GM12891 (cell line): Measurements from ENCODE around the gene SERPINB2. TPM values are rescaled to one million over a fixed set of nuclear protein-coding genes. Genes with fewer than 3 reads are reported as not detected.

Experiments used
- DNase-seq: peaks from one replicate; pipeline ENCODE4 v3.0.0; 2011; ENCODE audit warnings: low spot score; ENCODE audit not compliant: insufficient read length
- FAIRE-seq: peaks from 2 replicates; lab custom pipeline; 2011; peaks lifted over from hg19 to GRCh38; lab: Jason Lieb, UNC
- PAX5 ChIP-seq: IDR thresholded peaks from 2 replicates; pipeline ENCODE4 v1.6.1; 2011; ENCODE audit warnings: low read length, moderate library complexity, mild to moderate bottlenecking; ENCODE audit not compliant: insufficient read depth, severe bottlenecking
- POLR2A ChIP-seq: IDR thresholded peaks from 2 replicates; pipeline ENCODE4 v1.6.1; 2011; ENCODE audit warnings: low read depth, low read length, control low read depth
- POLR2AphosphoS5 ChIP-seq: IDR thresholded peaks from 2 replicates; pipeline ENCODE4 v1.6.1; 2011; ENCODE audit warnings: low read depth, low read length, control low read depth
- POU2F2 ChIP-seq: IDR thresholded peaks from 2 replicates; pipeline ENCODE4 v1.6.1; 2011; ENCODE audit warnings: low read depth, mild to moderate bottlenecking, control low read depth, low read length, moderate library complexity
- SPI1 ChIP-seq: IDR thresholded peaks from 2 replicates; pipeline ENCODE4 v1.6.1; 2011; ENCODE audit warnings: low read depth, low read length, control low read depth
- TAF1 ChIP-seq: IDR thresholded peaks from 2 replicates; pipeline ENCODE4 v1.6.1; 2011; ENCODE audit warnings: low read depth, low read length, control low read depth
- polyA plus RNA-seq: library from polyadenylated mRNA; unstranded; fragments of >200 nt; gene quantifications from one replicate; pipeline ENCODE4 v1.2.1, GENCODE V29; 2012; ENCODE audit warnings: low read depth, missing spikeins, inconsistent platforms; ENCODE audit not compliant: missing spikeins

The SERPINB2 gene
- 0.35 TPM for polyA plus RNA-seq

- DNase-seq (no peak), FAIRE-seq (no peak)
- TF ChIP-seq PAX5 (no peak), SPI1 (no peak), POU2F2 (no peak), POLR2A (no peak; the same call in 1 of the 2 replicates), POLR2AphosphoS5 (no peak), TAF1 (no peak)
Observed at GRCh38 chr18:63887424-63887823, at the start of gene SERPINB2. Gene SERPINB2 (plus strand): TSS chr18:63887705. CDS start chr18:63891445, 3,740 bp downstream.

- TF ChIP-seq POU2F2 (no peak), POLR2AphosphoS5 (no peak), POLR2A (no peak), TAF1 (no peak), PAX5 (no peak), SPI1 (no peak)
- DNase-seq (no peak), FAIRE-seq (no peak)
Observed at GRCh38 chr18:63843008-63843407, 44.5 kb upstream of the SERPINB2 start.

- DNase-seq, result no peak
- TF ChIP-seq POU2F2 (no peak), PAX5 (no peak), POLR2A (no peak), POLR2AphosphoS5 (no peak), TAF1 (no peak), SPI1 (no peak)
- peak; percentile 28 for FAIRE-seq
Observed at GRCh38 chr18:63844254-63844653, 43.3 kb upstream of the SERPINB2 start.

GRCh38 chr18:63848159-63848558 lies 39.3 kb upstream of the SERPINB2 start:
- no peak for TF ChIP-seq POLR2A
- no peak for TF ChIP-seq TAF1
- no peak for TF ChIP-seq POLR2AphosphoS5
- TF ChIP-seq PAX5, result no peak
- no peak for TF ChIP-seq POU2F2
- no peak for TF ChIP-seq SPI1
- FAIRE-seq, result peak; percentile 75
- no peak for DNase-seq

- FAIRE-seq, result peak; percentile 57
- no peak for TF ChIP-seq PAX5
- TF ChIP-seq POU2F2, result no peak
- no peak for TF ChIP-seq TAF1
- no peak for TF ChIP-seq SPI1
- TF ChIP-seq POLR2A, result no peak
- TF ChIP-seq POLR2AphosphoS5, result no peak
- DNase-seq, result no peak
Observed at GRCh38 chr18:63850020-63850419, 37.5 kb upstream of the SERPINB2 start.

- no peak for FAIRE-seq
- TF ChIP-seq POLR2A (no peak), TAF1 (no peak), PAX5 (no peak), POU2F2 (no peak)
- DNase-seq, result no peak
Observed at GRCh38 chr18:63850636-63851035, 36.9 kb upstream of the SERPINB2 start.

GRCh38 chr18:63858456-63858855 lies 29.0 kb upstream of the SERPINB2 start:
- TF ChIP-seq TAF1 (no peak), POU2F2 (no peak), PAX5 (no peak), POLR2A (no peak), SPI1 (no peak), POLR2AphosphoS5 (no peak)
- FAIRE-seq (no peak), DNase-seq (no peak)

- DNase-seq (no peak), FAIRE-seq (no peak)
- TF ChIP-seq POLR2AphosphoS5 (no peak), POLR2A (no peak), SPI1 (no peak), PAX5 (no peak), POU2F2 (no peak), TAF1 (no peak)
Observed at GRCh38 chr18:63859781-63860475, 27.6 kb upstream of the SERPINB2 start.

- no peak for FAIRE-seq
Observed at GRCh38 chr18:63860531-63860930, 27.0 kb upstream of the SERPINB2 start.

GRCh38 chr18:63867368-63868125 lies 20.0 kb upstream of the SERPINB2 start:
- DNase-seq, result no peak
- no peak for FAIRE-seq
- TF ChIP-seq PAX5, result no peak
- no peak for TF ChIP-seq POU2F2
- TF ChIP-seq TAF1, result no peak
- no peak for TF ChIP-seq POLR2A
- no peak for TF ChIP-seq SPI1

More at GRCh38 chr18:63860531-63860930, 27.0 kb upstream of the SERPINB2 start:
- DNase-seq, result no peak
- TF ChIP-seq PAX5 (no peak), POLR2A (no peak), POU2F2 (no peak), SPI1 (no peak), POLR2AphosphoS5 (no peak), TAF1 (no peak)
